GM19238 (cell line): ENCODE results near the gene GATB.
"Not testable (repeated sequence)": the region's sequence is repeated elsewhere in the genome, so short reads cannot be mapped to it uniquely, and the experiment has no call there.

Source experiments
- DNase-seq: peaks from one replicate; pipeline ENCODE4 v3.0.0; 2011; ENCODE audit warnings: low spot score; ENCODE audit not compliant: insufficient read length

GATB gene

DNA sequence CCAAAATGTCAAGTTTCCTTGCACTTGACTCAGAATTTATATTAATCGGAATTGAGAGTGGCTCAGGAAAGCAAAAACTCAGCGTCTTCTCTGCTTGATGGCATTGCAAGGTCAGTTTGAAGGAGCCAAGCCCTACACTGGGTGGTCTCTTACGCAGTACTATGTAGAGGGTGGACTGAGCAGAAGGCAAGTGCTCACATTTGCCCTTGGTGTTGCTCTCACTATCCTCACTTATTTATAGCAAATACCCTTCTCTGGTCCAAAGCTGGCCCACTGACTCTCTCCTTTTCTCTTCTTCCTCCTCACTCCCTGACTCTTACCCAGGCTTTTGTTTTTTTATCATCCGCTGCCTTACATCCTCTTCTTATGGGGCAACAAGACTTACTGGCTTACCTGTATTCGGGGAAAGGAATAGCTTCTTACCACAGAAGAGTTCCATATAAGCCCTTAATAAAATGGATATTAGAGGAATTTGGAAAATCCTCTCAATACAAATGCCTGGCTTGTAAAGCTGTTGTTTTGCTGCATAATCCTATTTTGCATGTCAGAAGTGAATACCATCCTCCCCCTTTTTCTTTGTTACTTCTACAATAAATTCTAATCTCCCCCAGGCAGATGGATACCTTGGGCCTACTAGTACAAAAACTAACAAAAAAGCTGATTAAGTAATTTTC lies 24.8 kb upstream of the GATB start:
- no peak for DNase-seq

DNA sequence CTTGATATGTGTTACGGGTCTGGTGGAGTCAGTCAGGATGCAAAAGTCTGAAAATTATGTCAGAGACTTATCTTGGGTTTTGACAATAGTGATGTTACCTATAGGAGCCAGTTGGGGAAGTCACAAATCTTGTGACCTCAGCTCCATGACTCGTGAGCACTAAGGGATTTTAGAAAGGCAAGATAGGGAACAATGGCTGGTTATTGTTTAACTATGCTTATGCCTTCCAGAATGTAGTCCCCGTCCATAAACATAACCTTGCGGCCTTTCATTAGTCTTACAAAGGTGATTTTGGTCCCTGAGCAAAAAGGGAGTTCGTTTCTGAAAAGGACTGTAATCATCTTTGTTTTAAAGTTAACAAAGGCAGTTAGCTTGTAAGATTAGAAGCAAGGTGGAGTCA lies 23.9 kb upstream of the GATB start:
- DNase-seq, result no peak

DNA sequence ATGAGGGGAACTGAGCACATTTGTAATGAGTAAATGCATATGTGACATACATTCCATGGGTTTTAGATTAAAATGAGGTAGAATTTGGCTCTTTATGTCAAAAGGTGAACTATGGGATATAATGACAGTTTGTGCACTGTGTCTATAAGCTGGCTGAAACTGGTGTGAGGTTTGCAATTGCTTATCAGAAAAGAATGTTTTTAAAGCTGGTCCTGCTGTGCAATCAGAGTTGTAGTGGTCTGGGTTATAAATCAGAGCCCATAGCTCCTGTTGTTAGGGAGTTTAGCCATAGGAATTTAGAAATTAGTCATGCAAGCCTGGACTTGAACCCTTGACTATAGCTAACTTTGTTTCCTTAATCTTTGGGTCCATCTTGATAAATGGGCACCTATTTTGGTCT lies 23.1 kb upstream of the GATB start:
- no peak for DNase-seq

DNA sequence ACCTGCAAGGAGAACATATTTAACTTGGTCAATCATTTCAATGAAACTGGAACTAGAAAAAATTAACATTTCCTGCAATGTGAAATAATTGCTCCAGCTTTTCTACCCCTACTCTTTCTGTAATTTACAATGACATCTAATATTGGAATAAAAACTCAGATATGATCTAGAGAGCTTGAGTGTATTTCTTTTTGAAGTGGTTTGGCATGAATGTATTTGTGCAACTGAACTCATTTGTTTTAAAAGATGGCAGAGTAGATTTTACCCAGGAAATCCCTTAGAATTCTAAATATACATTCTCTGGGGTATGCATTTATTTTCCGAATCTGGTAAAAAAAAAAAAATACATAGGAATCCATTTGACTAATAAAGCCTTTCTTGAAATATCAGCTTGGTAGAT lies 21.5 kb upstream of the GATB start:
- no peak for DNase-seq

DNA sequence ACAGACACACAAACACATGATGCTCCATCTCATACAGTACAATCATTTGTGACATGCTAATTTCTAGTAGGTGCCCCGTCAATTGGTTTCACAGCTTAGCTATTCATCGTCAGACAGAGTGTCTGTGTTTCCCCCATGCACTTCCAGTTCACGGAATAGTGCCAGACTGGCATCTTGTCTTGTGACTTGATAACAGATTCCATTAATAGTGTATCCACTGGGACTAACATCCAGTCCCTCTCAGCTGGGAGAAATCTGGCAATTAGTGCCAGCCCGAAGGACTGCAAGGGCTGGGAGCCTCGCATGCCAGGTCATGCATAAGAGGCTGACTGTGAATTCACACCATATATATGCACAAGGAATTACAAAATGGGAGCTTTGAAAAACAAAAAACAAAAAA lies 20.2 kb upstream of the GATB start:
- DNase-seq, result no peak

DNA sequence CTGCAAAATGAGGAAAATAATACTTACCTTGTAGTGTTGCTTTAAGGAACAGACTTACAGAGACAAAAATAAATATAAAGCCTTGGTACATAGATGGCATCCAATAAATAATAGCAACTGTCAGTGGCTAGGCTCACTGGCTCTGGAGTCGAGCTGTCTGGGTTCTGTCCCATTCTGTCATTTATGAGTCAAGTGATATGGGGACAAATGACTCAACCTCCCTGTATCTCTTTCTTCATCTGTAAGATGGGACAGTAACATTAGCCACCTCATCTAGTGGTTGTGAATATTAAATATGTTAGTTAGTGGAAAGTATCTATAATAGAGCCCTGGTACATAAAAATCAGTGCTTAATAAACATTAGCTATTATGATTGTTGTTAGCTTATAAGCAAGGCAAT lies 16.7 kb upstream of the GATB start:
- no peak for DNase-seq

DNA sequence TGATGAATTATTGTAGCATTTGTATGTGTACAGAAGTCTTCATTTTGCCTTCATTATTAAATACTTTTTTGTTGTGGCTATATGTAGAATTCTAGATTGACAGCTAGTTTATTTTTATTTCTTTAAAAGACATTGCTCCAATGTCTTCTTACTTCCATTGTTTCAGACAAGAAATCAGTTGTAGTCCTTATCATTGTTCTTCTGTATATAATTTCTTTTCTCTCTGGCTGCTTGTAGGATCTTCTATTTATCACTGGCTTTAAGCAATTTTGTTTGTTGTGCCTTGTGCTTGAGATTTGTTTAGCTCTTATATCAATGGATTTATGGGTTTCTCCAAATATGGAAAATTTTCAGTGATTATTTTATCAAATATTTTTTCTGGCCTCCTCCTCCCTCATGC lies 13.5 kb upstream of the GATB start:
- DNase-seq, result no peak

DNA sequence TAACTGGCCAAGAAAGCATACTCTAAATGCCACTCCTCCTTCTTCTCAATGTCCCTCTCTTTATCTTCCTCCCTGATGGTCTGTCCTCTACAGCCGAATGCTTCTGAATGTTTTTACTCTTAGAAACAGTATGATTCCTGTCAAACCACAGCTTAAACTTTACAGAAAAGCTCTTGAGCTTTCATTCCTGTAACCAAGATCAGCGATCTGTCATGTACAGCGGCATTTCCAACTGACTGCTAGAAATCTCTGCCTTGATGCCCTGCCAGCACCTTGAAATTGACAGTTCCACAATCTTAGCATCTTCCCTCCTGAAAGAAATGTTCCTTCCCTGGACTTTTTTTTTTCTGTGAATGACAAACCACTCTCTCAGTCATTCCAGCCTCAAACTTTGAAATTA lies 11.5 kb upstream of the GATB start:
- DNase-seq, result no peak

DNA sequence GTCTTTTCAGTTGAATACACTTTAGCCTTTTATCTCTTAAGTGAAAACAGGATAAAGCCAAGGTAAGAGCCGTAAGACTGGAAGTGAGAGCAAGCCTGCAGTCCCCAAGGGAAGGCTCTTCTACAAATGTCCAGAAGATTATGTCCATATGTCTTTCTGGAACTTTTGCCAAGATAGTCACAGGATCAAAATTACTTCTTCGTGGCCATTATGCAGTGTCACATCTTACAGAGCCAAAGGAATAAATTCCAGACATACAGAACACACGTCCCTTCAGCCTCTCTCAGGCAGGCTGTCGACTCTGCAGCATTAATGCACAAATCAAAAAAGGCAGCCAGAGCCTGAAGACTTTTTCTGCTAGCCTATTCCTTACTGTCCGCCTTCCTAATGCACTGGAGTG lies 10.9 kb upstream of the GATB start:
- no peak for DNase-seq

DNA sequence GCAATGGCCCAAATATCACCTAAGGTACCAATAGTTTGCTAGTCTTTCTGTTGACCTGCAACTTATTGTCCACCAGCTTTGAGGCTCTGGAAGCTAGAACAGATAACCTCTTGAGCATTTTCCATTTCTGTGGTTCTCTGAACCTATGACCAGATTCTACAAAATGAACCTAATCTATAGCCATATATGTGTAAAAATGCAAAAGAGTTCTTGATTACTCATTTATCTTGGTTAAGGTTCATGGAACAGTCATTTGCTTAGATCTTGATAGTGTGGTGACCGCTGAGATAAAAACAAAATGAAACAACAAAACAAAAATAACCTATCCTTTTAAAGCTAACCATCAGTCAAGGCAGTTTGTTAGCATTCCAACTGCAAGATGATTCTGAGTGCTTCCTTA lies 9.3 kb upstream of the GATB start:
- no peak for DNase-seq

DNA sequence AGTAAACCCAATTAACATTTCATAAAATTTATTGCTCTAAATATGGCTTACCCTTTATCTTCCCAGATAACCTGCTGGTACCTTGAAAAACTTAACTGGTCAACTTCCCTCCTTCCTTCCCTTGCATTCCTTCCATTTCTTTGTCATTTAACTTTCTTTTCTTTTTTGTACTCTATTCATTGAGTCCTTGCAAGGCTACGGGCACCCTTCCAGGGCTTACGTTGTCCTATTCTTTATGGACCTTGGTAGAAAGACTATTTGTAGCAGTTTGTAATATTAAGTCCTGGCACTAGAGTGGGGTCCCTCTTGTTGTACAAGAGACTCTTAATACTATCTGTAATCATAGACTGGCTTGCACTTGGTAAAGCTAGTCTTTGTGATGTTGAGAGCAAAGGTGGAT lies 8.0 kb upstream of the GATB start:
- DNase-seq, result no peak

DNA sequence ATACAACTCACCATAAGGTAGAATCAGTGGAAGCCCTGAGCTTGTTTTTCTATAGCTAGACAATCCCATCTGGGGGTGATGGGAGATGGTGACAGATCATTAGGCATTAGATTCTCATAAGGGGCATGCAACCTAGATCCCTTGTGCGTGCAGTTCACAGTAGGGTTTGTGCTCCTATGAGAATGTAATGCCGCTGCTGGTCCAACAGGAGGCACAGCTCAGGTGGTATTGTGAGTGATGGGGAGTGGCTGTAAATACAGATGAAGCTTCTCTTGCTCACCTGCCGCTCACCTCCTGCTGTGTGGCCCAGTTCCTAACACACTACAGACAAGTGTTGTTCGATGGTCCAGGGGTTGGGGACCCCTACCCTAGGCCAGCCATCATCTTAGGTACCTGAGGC lies 5.9 kb upstream of the GATB start:
- no peak for DNase-seq

DNA sequence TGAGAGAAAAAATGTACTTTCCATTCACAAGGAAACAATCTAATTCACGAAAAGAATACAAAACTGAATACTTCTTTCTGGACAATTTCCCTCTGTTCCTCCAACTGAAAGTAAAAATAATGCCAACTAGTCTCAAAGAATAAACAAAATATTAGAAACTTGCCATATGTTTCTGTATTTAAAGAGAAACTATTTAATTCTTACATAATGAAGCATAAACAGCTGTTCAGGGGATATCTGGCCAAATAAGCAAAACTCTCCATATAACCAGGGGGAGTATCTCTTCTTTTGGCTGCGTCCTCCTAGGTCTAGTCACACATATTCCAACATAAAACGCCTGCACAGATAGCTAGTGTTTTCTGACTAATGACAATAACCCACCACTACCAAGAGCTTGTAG lies 805 bp downstream of the GATB start:
- DNase-seq, result no peak

DNA sequence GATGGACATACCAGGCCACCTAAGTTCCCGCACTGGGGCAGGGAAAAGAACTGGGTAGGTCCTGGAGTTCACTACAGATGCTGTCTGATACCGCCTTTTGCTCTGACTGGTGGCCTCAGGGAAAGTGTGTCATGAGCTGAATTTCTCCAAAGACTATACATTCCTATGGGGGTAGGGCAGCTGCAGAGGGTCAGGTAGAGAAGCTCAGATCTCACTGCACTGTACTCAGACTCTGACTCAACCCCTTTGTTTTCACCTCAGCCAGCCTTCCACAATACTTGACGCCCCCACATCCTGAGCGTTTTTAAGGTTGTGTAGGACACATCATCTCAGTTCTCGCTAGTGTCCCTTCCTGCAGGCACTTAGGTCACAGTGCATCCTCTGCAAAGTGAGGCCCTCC lies 7.8 kb downstream of the GATB start:
- no peak for DNase-seq

DNA sequence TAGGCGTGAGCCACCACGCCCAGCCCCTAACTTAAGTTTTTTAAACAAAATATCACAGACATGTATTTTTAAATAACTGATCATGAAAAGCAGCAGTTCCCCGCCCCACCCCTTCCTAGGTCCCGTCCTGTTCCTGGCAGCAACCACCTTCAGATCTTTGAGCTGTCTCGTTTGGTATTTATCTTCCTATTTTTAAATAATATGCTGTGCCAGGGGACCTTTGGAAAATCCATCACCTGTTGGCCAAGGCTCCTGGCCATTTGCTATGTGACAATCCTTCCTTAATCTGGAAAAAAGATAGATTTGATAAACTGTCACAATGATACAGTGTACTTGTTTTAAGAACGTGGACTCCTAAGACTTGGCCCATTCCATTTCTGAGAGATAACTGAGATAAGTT lies 10.7 kb downstream of the GATB start:
- DNase-seq, result no peak

DNA sequence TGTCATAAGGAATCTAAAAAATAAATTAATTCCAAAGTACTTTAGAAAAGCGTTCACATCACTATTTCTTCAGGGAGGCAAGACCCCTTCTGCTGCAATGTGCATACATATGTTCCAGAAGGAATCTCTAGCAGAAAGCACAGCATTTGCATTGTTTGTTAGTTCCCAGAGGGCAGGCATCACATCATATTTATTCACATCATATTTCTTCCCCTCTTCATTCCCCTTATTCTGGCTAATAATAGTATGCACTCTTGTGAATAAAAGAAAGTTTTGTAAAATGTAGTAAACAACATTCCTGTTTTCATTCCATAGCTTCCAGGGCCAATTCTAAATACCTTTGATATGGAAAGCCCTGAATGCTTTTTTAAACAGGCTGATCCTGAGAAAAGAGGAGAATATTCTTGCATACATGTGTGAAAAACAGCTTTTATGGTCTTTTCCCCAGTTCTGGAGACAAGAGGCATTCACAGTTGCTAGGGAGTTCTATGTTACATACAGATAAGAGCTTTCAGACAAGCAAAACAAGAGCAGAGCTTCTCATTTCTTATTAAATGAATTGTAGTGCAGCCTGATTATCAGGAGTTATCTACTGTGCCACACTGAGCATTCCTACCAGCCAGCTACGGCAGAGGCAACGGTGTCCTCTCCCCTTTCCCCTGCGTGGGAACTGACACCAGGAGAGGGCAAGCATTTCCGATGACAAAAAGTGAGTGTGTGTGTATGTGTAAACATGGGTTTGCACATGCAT lies 15.2 kb downstream of the GATB start:
- DNase-seq, result no peak

DNA sequence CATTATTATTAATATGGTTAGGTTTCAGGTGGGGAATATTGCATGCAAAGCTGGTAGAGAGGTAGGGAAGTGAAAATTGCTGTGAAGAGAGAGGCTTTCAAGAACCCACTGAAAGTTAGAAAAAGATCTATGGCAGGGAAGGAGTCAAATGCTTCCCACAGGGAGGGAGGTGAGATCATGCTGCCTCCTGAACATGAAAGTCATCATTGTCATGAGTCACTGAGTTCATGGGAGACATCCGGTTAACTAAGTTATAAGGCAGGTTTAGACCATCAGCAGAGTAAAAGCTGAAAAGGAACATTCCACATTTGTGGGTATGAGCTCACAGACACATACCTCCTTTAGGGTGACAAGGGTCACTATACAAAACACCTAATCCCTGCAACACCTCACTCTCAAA lies 16.2 kb downstream of the GATB start:
- DNase-seq, result no peak

DNA sequence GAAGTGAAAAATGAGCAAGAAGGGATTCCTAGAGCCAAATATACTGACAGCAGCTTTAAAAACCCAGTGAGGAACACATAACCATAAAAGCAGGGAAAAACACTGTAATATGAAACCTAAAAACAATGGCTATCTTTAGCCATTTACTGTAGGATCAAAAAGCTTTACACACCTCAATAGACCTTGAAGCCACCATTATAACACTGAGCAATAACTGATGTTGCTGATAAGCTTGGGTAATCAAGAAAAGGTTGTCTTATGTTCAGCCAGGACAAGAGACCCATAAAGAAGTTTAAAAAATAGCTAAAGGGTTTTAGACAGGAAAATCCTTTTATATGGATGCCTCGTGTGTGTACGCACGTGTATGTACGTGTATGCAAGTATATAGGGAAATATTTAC lies 16.9 kb downstream of the GATB start:
- no peak for DNase-seq

DNA sequence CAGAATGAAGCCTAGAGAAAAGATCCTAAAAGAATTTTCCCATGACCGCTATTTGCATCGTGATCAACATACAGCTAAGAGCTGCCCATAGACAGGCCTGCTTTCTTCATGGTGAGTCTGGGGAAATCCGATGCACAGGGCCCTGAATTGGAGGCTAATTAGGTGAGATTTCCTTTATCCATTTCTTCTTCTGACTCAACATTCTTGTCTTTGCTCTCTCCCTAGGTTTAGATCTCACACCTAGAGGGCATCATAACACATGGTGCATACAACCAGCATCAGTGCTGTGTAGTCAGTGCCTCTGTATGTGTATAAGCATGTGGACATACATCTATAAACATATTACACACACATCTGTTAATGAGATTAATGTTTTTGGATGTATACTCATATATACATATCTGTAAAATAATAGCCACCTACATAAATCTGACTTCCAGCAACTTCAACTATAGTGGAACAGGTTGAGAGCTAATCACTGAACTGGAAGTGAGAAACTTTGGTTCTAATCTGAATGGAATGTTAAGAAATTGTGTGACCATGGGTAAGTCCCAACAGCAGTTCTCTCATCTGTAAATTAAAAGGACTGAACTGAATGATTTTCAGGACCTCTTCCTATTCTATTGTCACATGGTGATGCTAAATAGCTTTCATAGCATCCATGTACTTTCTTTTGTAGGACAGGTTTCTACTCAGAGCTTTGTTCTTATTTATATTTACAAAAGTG lies 17.5 kb downstream of the GATB start:
- DNase-seq, result no peak

DNA sequence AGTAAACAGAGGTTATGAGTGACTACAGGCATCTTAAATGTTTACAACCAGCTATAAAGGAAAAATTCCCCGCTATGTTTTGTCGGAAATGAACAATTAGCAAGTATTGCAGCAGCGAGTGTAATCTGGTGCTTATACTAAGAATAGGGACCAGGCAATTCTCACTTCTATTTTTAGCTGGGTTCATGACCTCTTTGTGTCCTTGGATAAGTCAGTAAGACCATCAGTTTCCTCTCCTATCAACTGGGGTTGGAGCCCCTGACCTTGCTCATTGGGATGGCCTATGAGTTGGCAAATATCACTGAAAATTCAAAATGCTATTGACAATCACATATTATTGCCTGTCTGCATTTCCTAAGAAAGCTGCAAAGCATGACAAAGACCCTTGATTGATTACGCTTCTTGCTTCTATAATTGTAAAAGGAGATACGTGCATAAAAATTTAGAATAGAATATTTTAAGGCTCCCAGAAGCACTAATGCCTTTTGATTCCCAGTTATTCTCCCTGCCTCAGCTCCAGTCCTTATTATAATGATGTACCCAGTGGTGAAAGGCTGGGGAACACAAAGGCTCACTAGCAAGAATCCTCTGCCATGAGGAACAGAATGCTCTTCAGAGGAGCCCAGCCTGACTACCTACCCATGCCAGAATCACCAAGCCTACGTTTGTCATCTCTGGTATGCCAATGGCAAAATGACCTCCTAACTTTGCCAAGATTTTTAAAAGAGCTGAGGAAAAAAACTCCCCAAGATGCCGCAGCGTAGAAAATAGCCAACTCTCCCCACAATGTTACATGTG lies 21.9 kb downstream of the GATB start:
- DNase-seq, result no peak

DNA sequence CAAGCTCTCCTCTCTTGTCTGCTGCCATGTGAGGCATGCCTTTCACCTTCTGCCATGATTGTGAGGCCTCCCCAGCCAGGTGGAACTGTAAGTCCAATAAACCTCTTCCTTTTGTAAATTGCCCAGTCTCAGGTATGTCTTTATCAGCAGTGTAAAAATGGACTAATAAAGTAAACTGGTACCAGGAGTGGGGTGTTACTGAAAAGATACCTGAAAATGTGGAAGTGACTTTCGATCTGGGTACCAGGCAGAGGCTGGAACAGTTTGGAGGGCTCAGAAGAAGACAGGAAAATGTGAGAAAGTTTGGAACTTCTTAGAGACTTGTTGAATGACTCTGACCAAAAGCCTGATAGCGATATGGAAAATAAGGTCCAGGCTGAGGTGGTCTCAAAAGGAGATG lies 24.0 kb downstream of the GATB start:
- not testable (repeated sequence) for DNase-seq

DNA sequence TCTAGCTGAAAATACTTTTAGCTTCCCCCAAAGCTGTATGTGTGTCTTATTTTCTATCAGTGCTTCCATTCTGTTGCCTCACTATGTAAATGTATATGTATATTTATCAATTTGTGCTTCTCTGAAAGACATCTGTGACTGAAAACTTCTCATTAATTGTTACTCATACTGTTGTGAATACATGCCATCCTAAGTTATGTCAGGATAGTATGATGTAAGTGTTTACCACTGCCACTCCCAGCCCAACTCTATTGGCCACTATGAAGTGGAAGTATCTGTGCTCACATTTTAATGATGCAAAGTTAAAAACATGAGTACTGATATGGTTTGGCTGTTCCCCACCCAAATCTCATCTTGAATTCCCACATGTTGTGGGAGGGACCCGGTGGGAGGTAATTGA lies 24.4 kb downstream of the GATB start:
- no peak for DNase-seq
